CD4-positive, alpha-beta T cell treated with Interleukin-6 at 100 ng/mL for 8 hours (primary cell): ENCODE data around the gene TTC38.

Experiments
- DNase-seq: peaks from one replicate; pipeline ENCODE4 v3.0.0-alpha.2; 2020; ENCODE audit warnings: mixed read lengths, low spot score

Gene TTC38

GRCh38 chr22:46329616-46330015 lies 61.8 kb downstream of the TTC38 start:
- DNase-seq, result no peak

- DNase-seq, result no peak
Measured at GRCh38 chr22:46330426-46330825, 62.6 kb downstream of the TTC38 start.

GRCh38 chr22:46331496-46331895 lies 63.7 kb downstream of the TTC38 start:
- no peak for DNase-seq

GRCh38 chr22:46335201-46336118 lies 67.7 kb downstream of the TTC38 start, which contains the start of gene TRMU:
Gene TRMU, plus strand, starts transcription at chr22:46335714. Its CDS starts 51 bp downstream, at chr22:46335765.
- peak; percentile 70 for DNase-seq

GRCh38 chr22:46336119-46337078 lies 68.6 kb downstream of the TTC38 start:
- no peak for DNase-seq

GRCh38 chr22:46337870-46338269 lies 70.1 kb downstream of the TTC38 start:
- DNase-seq, result no peak

- no peak for DNase-seq
Measured at GRCh38 chr22:46338636-46339035, 70.8 kb downstream of the TTC38 start.

GRCh38 chr22:46339956-46340355 lies 72.1 kb downstream of the TTC38 start:
- no peak for DNase-seq

GRCh38 chr22:46340676-46341075 lies 72.9 kb downstream of the TTC38 start:
- no peak for DNase-seq
